ENCODE results near the gene TAF6.
"Not testable (repeated sequence)": the region's sequence is repeated elsewhere in the genome, so short reads cannot be mapped to it uniquely, and the experiment has no call there.

TAF6 gene

GRCh38 chr7:100152937-100153666 lies 33.9 kb upstream of the TAF6 start:
- DNase-seq (ENCODE audit: extremely low spot score, insufficient read length, low read depth) (no peak), FAIRE-seq (no peak)

DNA sequence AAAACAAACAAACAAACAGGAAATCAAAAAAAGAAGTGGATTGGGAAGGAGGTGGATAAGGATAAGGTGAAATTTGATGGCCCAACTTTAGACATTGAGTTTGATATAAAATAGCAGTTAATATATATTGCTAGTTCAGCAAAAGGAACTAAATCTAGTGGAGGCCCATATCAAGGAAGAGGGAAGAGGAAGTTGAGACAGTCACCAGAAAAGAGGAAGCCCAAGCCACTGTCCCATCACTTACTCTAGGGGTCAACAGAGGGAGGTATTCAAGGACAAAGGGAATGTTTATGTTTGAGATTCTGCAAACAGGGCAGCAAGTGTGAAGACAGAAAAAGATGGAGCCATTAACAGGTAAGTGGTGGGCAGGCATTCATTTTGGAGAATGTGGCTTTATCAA lies 33.2 kb upstream of the TAF6 start:
- FAIRE-seq (no peak), DNase-seq (ENCODE audit: extremely low spot score, insufficient read length, low read depth) (no peak)

- FAIRE-seq (peak; percentile 99), DNase-seq (ENCODE audit: extremely low spot score, insufficient read length, low read depth) (peak; percentile 95)
Observed at GRCh38 chr7:100148559-100149328, 29.6 kb upstream of the TAF6 start, which contains the start of gene LAMTOR4. TSS of gene LAMTOR4 (plus strand) at chr7:100148918. CDS start at chr7:100148973, 55 bp downstream.

- FAIRE-seq (no peak), DNase-seq (ENCODE audit: extremely low spot score, insufficient read length, low read depth) (no peak)
Observed at GRCh38 chr7:100148225-100148558, 29.0 kb upstream of the TAF6 start.

- DNase-seq (ENCODE audit: extremely low spot score, insufficient read length, low read depth): no peak
- FAIRE-seq: no peak
Observed at GRCh38 chr7:100147278-100147677, 28.1 kb upstream of the TAF6 start.

GRCh38 chr7:100146350-100146749 lies 27.2 kb upstream of the TAF6 start:
- DNase-seq (ENCODE audit: extremely low spot score, insufficient read length, low read depth); FAIRE-seq: not testable (repeated sequence)

DNA sequence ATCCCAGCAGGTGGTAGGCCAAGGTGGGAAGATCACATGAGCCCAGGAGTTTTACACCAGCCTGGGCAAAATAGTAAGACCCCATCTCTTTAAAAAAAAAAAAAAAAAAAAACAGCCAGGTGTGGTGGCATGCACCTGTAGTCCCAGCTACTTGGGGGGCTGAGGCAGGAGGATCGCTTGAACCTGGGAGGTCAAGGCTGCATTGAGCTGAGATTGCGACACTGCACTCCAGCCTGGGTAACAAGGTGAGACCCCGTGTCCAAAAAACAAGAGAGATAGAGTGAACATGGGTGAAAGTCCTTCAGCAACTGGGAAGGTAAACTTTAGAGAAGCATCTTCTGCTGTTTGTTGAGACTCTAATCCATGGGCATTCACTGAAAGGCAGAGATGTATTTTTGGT lies 23.3 kb upstream of the TAF6 start:
- FAIRE-seq: no peak
- DNase-seq (ENCODE audit: extremely low spot score, insufficient read length, low read depth): no peak

DNA sequence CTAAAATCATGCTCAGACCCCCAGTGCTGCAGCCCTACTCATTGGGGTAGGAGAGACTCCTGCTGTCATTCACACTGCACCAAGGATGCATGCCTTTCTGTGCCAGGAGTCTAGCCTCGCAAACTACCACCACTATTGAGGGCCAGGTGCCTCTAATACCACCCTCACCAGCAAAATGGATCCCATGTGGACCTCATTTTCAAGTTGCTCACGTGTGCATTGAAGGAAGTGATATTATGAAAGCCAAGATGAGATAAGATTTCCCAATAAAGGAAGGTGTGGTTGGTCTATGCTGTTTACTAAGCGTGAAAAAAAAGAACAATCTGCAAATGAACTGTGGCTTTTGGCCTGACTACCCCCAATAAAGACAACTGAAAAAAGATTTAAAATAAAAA lies 22.4 kb upstream of the TAF6 start:
- FAIRE-seq (no peak), DNase-seq (ENCODE audit: extremely low spot score, insufficient read length, low read depth) (no peak)

- FAIRE-seq (peak; percentile 56), DNase-seq (ENCODE audit: extremely low spot score, insufficient read length, low read depth) (no peak)
Observed at GRCh38 chr7:100137851-100138760, 18.9 kb upstream of the TAF6 start.

DNA sequence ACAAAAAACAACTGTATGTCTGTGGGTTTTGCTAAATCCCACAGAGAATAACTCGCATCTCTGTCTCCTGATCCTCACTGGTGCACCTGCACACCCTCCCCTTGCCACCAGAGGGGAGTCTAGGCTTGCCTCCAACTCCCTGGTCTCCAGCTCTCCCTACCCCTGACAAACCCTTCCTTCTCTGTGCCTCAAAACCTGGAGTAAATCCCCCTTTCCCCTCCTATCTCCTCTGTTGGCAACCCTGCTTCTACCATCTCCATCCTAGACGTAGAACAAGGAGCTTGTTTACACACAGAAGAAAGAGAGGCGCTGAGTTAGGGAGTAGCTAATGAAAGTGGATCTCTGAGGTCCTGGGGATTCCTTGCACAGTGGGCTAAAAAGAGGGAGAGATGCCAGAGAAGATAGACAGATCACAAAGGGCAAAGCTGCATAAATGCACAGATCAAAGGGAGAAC lies 13.6 kb upstream of the TAF6 start:
- FAIRE-seq: peak; percentile 73
- no peak for DNase-seq (ENCODE audit: extremely low spot score, insufficient read length, low read depth)

DNA sequence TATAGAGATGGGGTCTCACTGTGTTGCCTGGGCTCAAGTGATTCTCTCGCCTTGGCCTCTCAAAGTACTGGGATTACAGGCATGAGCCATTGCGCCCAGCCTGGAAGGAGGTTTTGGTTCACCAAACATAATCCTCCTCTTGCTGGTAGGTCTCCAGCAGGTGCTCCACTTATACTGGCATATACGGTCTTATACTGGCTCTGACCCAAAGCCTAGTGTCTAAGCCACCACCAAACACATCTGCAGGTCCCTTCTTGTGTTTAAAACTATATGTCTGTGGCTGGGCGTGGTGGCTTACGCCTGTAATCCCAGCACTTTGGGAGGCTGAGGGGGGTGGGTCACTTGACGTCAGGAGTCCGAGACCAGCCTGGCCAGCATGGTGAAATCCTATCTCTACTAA lies 13.0 kb upstream of the TAF6 start:
- DNase-seq (ENCODE audit: extremely low spot score, insufficient read length, low read depth): no peak
- no peak for FAIRE-seq

GRCh38 chr7:100130608-100131453 lies 11.7 kb upstream of the TAF6 start:
- DNase-seq (ENCODE audit: extremely low spot score, insufficient read length, low read depth) (no peak), FAIRE-seq (peak; percentile 45)

GRCh38 chr7:100130220-100130607 lies 11.1 kb upstream of the TAF6 start:
- FAIRE-seq; DNase-seq (ENCODE audit: extremely low spot score, insufficient read length, low read depth): not testable (repeated sequence)

GRCh38 chr7:100128637-100128963 lies 9.4 kb upstream of the TAF6 start:
- FAIRE-seq: no peak
- DNase-seq (ENCODE audit: extremely low spot score, insufficient read length, low read depth): no peak

- FAIRE-seq: no peak
- no peak for DNase-seq (ENCODE audit: extremely low spot score, insufficient read length, low read depth)
Observed at GRCh38 chr7:100127866-100128636, 8.9 kb upstream of the TAF6 start.

- FAIRE-seq: peak; percentile 84
- DNase-seq (ENCODE audit: extremely low spot score, insufficient read length, low read depth): peak; percentile 80
Observed at GRCh38 chr7:100126931-100127865, 8.0 kb upstream of the TAF6 start, which contains the start of gene MBLAC1. TSS of gene MBLAC1 (plus strand) at chr7:100126967. CDS start at chr7:100127396, 429 bp downstream.

DNA sequence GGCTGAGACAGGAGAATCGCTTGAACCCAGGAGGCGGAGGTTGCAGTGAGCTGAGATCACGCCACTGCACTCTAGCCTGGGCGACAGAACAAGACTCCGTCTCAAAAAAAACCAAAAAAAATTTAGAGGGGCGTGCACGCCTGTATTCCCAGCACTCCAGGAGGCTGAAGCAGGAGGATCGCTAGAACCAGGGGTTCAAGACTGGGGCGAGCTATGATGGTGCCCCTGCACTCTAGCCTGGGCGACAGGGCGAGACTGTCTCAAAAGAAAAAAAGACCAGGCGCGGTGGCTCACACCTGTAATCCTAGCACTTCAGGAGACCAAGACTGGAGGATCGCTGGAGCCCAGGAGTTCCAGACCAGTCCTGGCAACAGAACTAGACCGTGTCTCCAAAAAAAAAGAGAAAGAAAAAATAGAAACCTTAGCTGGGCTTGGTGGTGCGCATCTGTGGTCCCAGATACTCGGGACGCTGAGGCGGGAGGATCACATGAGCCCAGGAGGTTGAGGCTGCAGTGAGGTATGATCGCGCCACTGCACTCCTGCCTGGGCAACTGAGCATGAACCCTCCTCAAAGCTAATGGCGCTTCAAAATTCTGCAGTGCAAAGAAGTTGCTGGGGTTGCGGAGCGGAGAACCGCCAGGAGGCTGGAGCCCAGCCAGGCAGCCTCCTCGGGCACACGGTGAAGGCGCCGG lies 7.2 kb upstream of the TAF6 start:
- FAIRE-seq: peak; percentile 38
- DNase-seq (ENCODE audit: extremely low spot score, insufficient read length, low read depth): no peak

All from GM18507 (cell line).